SU-DHL-6 (cell line): Measurements from ENCODE around the gene EZR.

Source experiments
- EZH2phosphoT487 ChIP-seq: fragments of 200-600 bp; sonication (generic), shearing (Covaris generic); conservative IDR thresholded peaks from 2 replicates; pipeline ENCODE4 v1.6.1; 2018; ENCODE audit warnings: mild to moderate bottlenecking, antibody characterized with exemption, low read length, moderate library complexity, mixed read lengths
- TF ChIP-seq, protein P1 (sequence below): fragments of 200-600 bp; sonication (generic); IDR thresholded peaks from one replicate; pipeline ENCODE4 v1.5.1; 2017; ENCODE audit warnings: antibody characterized with exemption, mild to moderate bottlenecking, low read length, moderate library complexity; ENCODE audit not compliant: insufficient read depth, poor library complexity, severe bottlenecking

DNA sequence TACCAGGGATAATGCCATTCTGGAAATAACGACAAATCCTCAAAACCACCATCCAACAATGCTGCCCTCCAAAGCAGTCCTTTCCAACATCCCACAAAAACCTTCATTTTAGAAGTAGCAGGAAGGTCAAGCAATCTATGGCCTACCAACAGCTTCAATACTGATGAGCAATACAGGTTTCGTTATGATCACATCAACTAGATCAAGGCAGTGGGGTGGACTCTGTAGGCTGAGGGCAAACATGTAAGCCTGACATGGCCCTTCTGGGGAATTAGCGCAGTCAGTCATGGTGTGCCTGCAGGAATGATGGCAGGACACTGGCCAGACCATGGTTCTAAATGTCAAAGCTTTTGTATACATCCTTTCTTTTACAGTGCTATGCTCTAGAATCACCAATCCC, 41.7 kb downstream of the EZR start:
- TF ChIP-seq, protein P1, sequence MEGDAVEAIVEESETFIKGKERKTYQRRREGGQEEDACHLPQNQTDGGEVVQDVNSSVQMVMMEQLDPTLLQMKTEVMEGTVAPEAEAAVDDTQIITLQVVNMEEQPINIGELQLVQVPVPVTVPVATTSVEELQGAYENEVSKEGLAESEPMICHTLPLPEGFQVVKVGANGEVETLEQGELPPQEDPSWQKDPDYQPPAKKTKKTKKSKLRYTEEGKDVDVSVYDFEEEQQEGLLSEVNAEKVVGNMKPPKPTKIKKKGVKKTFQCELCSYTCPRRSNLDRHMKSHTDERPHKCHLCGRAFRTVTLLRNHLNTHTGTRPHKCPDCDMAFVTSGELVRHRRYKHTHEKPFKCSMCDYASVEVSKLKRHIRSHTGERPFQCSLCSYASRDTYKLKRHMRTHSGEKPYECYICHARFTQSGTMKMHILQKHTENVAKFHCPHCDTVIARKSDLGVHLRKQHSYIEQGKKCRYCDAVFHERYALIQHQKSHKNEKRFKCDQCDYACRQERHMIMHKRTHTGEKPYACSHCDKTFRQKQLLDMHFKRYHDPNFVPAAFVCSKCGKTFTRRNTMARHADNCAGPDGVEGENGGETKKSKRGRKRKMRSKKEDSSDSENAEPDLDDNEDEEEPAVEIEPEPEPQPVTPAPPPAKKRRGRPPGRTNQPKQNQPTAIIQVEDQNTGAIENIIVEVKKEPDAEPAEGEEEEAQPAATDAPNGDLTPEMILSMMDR, result no peak
- TF ChIP-seq EZH2phosphoT487, result no peak
